HCT116 (cell line): Measurements from ENCODE around the gene SZT2.

Experiments used
- CTCF ChIP-seq, 3 experiments: fragments of 200-600 bp in 1 of 3; sonication (generic) in 1 of 3; IDR thresholded peaks in 2 of 3; conservative IDR thresholded peaks in 1 of 3; 2 replicates each; pipeline ENCODE4 v1.5.1; 2012 to 2017; ENCODE audit warnings: low read depth in 2 of 3, low read length in 2 of 3, antibody characterized with exemption in 1 of 3, borderline replicate concordance in 1 of 3, control low read depth in 1 of 3, mild to moderate bottlenecking in 1 of 3, mixed read lengths in 1 of 3, mixed run types in 1 of 3, moderate library complexity in 1 of 3; ENCODE audit not compliant: insufficient read depth in 1 of 3
- POLR2AphosphoS5 ChIP-seq: IDR thresholded peaks from 2 replicates; pipeline ENCODE4 v1.6.1; 2011; ENCODE audit warnings: mild to moderate bottlenecking, low read depth, low read length, moderate library complexity

- TF ChIP-seq CTCF (IDR thresholded peaks at IDR 0.05 in 2 of 3, conservative IDR thresholded peaks at IDR 0.05 in 1 of 3; ENCODE audit: borderline replicate concordance in 1 of 3, insufficient read depth in 1 of 3, low read depth in 2 of 3, low read length in 2 of 3) (no peak), POLR2AphosphoS5 (no peak)
Observed at GRCh38 chr1:43499898-43500297, 110.2 kb downstream of the SZT2 start.
